RWPE1 (cell line): ENCODE measurements around the gene RNF38.

ENCODE experiments used
- CTCF ChIA-PET: fragments of 350-600 bp; sonication (Branson Sonifier 250); formaldehyde crosslinking; extraction: SDS; loops from one replicate; lab custom pipeline; 2021; lab: Yijun Ruan, JAX
- POLR2A ChIA-PET: fragments of 400-600 bp; formaldehyde crosslinking; extraction: SDS; loops from one replicate; lab custom pipeline; 2020; ENCODE audit warnings: antibody characterized with exemption; ENCODE audit not compliant: low non-redundant PET; lab: Yijun Ruan, JAX
- DNase-seq: peaks from one replicate; pipeline ENCODE4 v3.0.0; 2012; ENCODE audit warnings: low spot score
- H3K27ac ChIP-seq: fragments of 450-650 bp; 2 replicates; pipeline ENCODE4 v1.5.1; 2017
- CTCF ChIP-seq: fragments of 450-650 bp; conservative IDR thresholded peaks from 2 replicates; pipeline ENCODE4 v1.5.1; 2017; ENCODE audit warnings: low read depth, mild to moderate bottlenecking

RNF38 gene

GRCh38 chr9:36431078-36431477 is 31.0 kb upstream of the RNF38 start:
- no peak overlapping the region for H3K27ac ChIP-seq
- CTCF ChIA-PET, result no interaction called here
- no peak for TF ChIP-seq CTCF
- no peak for DNase-seq
- POLR2A ChIA-PET, result no interaction called here

DNA sequence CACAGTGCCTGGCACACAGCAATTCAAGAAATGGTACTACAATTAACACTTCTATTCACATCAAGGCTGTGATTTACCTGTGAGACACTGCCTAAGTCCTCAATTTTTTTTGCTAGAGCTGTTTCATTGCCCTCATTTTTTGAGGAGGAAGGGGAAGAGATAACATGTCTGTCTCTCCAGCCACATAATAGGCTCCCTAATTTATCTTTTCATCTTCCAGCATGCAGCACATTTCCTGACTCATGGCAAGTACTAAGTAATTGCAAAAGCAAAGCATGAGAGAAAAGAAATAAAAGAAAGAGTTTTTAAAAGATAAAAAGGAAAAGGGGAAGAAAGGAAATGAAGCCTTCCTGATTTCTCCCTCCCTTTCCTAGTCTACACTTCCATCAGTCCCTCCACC is 26.9 kb upstream of the RNF38 start:
- H3K27ac ChIP-seq, result no peak overlapping the region
- DNase-seq, result no peak
- CTCF ChIA-PET, result no interaction called here
- no peak for TF ChIP-seq CTCF
- POLR2A ChIA-PET, result no interaction called here

DNA sequence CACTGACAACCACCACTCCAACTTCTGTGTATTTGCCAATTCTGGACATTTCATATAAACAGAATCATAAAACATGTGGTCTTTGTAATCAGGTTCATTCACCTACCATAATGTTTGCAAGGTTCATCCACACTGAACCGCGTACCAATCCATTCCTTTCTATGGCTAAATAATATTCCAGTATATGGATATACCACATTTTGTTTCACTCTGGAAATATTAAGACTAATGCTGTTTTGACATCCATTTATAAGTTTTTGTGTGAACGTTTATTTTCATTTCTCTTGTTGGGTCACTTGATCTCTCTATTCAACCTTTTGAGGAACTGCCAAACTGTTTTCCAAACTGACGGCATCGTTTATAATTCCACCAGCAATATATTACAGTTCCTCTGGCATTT is 26.3 kb upstream of the RNF38 start:
- CTCF ChIA-PET, result no interaction called here
- H3K27ac ChIP-seq, result no peak overlapping the region
- POLR2A ChIA-PET, result no interaction called here
- no peak for DNase-seq
- TF ChIP-seq CTCF, result no peak

DNA sequence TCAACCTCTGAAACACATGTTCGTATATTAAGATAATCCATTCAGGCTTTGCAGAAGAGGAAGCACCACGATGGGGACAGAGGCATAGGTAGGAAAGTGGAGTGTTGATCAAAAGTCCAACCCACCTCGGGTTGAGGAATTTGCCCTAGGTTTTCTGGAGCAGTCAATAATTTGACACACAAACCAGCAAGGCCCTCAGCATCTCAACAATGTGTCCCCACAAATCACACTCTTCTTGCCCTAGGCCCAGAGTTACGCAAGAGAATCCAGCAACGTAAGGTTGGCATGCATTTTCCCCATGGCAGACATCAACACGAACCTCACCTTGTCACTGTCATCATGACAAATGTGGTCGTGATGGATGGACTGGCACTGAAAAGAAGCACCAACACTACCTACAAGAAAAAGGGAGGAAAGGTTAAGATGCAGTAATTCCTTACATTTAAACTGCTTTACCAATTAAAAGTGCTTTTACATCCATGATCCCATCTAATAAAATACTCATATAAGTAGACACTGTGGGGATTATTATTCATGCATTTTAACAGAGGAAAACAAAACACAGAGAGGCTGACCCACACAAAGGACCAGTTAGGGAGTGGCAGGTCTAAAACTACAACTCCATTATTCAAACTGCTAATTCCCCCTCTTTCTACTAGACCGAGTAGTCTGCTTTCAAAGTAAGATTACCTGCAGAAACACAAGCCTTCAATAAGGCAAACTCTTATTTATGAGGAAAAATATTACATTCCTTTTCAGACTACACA is 24.4 kb upstream of the RNF38 start:
- DNase-seq, result no peak
- TF ChIP-seq CTCF, result no peak
- ChIA-PET POLR2A (no interaction called here), CTCF (no interaction called here)
- no peak overlapping the region for H3K27ac ChIP-seq

GRCh38 chr9:36423206-36423605 is 23.1 kb upstream of the RNF38 start:
- no peak for TF ChIP-seq CTCF
- H3K27ac ChIP-seq, result no peak overlapping the region
- ChIA-PET POLR2A (no interaction called here), CTCF (interaction anchor here (0.7 to 1.7 kb wide), 2 partner anchors 16 to 84 kb away, joined by 3 to 10 read pairs; no protein-coding TSS in a partner anchor)
- no peak for DNase-seq

GRCh38 chr9:36416890-36417289 is 16.8 kb upstream of the RNF38 start:
- no peak overlapping the region for H3K27ac ChIP-seq
- DNase-seq, result no peak
- CTCF ChIA-PET, result no interaction called here
- no peak for TF ChIP-seq CTCF
- POLR2A ChIA-PET, result no interaction called here
